HG02870 (cell line): Measurements from ENCODE around the gene C6orf62.
"Not testable (repeated sequence)": the region's sequence is repeated elsewhere in the genome, so short reads cannot be mapped to it uniquely, and the experiment has no call there.

Experiments used
- ATAC-seq: cut with Tn5 transposase; IDR thresholded peaks from one replicate; pipeline ENCODE4 v1.9.1; 2021; ENCODE audit warnings: mild to moderate bottlenecking, moderate library complexity; ENCODE audit not compliant: unreplicated experiment

The C6orf62 gene

GRCh38 chr6:24719125-24719971 is at the start of gene C6orf62:
Gene C6orf62, minus strand, starts transcription at chr6:24719154. Its CDS starts 486 bp downstream, at chr6:24718668.
- ATAC-seq = no peak

GRCh38 chr6:24768361-24768760 is 49.4 kb upstream of the C6orf62 start:
- no peak for ATAC-seq

GRCh38 chr6:24766680-24767462 is 47.9 kb upstream of the C6orf62 start:
- no peak for ATAC-seq

- ATAC-seq = not testable (repeated sequence)
Observed at GRCh38 chr6:24765968-24766367, 47.0 kb upstream of the C6orf62 start.

GRCh38 chr6:24764833-24765828 is 46.2 kb upstream of the C6orf62 start:
- not testable (repeated sequence) for ATAC-seq

GRCh38 chr6:24763578-24763977 is 44.6 kb upstream of the C6orf62 start:
- ATAC-seq = no peak

- no peak for ATAC-seq
Observed at GRCh38 chr6:24761851-24762250, 42.9 kb upstream of the C6orf62 start.

GRCh38 chr6:24761193-24761835 is 42.4 kb upstream of the C6orf62 start:
- no peak for ATAC-seq

GRCh38 chr6:24760210-24760609 is 41.3 kb upstream of the C6orf62 start:
- ATAC-seq = no peak

GRCh38 chr6:24759718-24760117 is 40.8 kb upstream of the C6orf62 start:
- ATAC-seq = no peak

- no peak for ATAC-seq
Observed at GRCh38 chr6:24757611-24758010, 38.7 kb upstream of the C6orf62 start.

GRCh38 chr6:24755279-24755678 is 36.3 kb upstream of the C6orf62 start:
- ATAC-seq = no peak

GRCh38 chr6:24754378-24754777 is 35.4 kb upstream of the C6orf62 start:
- ATAC-seq = not testable (repeated sequence)

GRCh38 chr6:24753545-24753944 is 34.6 kb upstream of the C6orf62 start:
- no peak for ATAC-seq

- no peak for ATAC-seq
Observed at GRCh38 chr6:24752917-24753492, 34.1 kb upstream of the C6orf62 start.

- no peak for ATAC-seq
Observed at GRCh38 chr6:24752503-24752902, 33.5 kb upstream of the C6orf62 start.

- not testable (repeated sequence) for ATAC-seq
Observed at GRCh38 chr6:24750878-24751277, 31.9 kb upstream of the C6orf62 start.

GRCh38 chr6:24749297-24749696 is 30.3 kb upstream of the C6orf62 start:
- ATAC-seq = no peak

GRCh38 chr6:24744911-24745310 is 26.0 kb upstream of the C6orf62 start:
- ATAC-seq = no peak

GRCh38 chr6:24743944-24744335 is 25.0 kb upstream of the C6orf62 start:
- ATAC-seq = peak; percentile 34
